Astrocyte of the hippocampus (primary cell): ENCODE data around the gene DDX54.

ENCODE experiments used
- DNase-seq: peaks from one replicate; pipeline ENCODE4 v3.0.0; 2011; ENCODE audit warnings: low read depth, low spot score

Gene DDX54

DNA sequence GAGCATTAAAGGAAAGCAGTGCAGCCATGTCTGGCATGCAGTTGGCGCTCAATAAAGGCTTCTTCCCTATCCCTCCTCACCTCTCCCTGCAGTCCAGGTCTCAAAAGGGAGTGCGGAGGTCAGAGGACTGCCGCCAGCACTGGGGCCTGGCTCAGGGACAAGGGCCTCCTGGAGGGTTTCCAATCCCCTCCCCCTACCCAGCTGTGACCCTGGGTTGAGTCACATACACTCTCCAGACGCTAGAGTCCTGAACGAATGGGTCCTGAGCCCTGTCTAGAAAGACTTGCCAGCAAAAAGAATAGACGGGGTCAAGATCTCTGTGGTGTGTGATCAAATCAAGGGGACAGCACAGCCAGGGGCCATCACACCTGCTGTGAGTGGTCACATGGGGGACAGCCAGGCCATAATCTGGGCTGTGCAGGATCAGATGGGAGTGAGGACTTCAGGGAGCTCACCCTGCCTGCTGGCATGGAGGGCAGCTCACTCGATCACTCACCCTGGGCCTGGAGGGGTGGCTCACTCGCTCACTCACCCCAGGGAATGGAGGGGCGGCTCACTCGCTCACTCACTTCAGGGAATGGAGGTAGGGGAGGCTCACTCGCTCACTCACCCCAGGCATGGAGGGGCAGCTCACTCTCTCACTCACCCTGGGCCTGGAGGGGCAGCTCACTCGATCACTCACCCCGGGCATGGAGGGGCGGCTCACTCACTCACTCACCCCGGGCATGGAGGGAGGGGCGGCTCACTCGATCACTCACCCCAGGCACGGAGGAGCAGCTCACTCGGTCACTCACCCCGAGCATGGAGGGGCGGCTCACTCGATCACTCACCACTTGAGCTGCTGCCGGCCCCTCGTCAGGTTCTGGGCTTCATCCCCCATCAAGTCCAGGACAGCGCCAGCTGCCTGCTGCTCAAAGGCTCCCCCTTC, 22.9 kb downstream of the DDX54 start:
- peak; percentile 71 for DNase-seq

DNA sequence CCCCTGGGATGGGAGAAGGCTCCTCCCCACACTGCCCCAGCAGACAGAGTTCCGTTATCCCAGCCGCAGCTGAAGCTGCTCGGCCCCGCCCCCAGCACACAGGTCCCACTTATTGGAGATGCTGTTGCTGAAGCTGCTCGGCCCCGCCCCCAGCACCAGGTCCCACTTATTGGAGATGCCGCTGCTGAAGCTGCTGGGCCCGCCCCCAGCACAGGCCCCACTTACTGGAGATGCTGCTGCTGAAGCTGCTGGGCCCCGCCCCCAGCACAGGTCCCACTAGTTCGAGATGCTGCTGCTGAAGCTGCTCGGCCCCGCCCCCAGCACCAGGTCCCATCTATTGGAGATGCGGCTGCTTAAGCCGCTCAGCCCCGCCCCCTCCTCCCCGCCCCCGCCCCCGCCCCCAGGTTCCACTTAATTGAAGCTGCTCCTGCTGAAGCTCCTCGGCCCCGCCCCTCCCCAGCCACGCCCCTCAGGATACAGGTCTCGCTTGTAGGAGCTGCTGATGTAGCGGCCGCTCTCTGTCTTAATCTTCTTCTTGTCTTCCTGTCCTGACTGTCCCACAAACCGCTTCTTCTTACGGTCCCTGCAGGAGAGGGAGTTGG, 23.8 kb downstream of the DDX54 start:
- peak; percentile 60 for DNase-seq

DNA sequence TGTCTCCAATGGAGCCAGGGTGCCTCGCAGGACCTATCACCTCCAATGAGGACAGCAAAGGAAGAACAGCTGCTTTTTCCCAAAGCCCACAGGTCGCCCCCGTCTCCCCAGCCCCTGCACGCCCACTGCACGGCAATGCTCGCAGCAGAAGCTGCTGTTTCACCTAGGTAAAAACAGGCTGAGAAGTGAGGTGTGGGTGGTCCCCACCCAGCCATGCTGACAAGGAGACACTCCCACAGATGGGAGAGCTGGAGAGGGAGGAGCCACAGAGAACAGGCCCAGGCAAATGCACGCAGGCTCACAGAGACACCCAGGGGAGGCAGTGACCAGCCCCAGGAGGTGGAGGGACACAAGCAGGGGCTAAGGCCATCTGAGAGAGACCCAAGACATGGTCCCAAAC, 25.3 kb downstream of the DDX54 start:
- peak; percentile 24 for DNase-seq

DNA sequence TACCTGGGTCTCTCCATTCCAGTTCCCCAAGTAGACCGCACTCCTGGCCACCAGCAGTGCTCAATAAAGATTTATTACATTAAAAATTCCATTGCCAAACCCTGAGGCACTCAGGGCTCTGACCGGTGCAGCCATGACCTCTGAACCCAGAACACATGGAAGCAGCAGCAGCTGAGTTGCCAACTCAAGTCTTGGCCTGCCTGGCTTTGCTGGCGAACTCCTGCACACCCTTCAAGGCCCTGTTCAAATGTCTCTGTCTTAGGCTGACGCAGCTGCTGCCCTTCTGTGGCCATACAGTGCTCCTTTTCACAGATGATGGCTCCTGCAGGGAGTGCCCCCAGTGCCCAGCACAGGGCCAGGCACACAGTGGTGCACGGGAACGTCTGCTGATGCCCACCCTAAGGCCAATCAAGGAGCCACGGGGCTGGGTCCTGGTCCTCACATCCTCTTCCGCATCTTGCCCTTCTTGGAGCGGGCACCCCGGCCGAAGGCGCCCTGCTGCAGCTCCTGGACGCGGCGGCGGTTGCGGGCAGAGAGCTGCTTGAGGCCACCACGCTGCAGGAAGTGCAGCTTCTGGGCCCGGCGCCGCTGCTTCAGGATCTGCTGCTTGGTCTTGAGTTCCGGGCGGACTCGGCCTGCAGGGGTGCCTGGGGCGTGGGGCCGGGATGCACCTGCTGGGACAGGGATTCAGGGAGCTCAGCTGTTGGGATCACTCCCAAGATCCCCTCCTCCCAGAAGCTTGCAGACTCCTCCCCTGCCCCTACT, 26.7 kb downstream of the DDX54 start:
- DNase-seq = no peak

DNA sequence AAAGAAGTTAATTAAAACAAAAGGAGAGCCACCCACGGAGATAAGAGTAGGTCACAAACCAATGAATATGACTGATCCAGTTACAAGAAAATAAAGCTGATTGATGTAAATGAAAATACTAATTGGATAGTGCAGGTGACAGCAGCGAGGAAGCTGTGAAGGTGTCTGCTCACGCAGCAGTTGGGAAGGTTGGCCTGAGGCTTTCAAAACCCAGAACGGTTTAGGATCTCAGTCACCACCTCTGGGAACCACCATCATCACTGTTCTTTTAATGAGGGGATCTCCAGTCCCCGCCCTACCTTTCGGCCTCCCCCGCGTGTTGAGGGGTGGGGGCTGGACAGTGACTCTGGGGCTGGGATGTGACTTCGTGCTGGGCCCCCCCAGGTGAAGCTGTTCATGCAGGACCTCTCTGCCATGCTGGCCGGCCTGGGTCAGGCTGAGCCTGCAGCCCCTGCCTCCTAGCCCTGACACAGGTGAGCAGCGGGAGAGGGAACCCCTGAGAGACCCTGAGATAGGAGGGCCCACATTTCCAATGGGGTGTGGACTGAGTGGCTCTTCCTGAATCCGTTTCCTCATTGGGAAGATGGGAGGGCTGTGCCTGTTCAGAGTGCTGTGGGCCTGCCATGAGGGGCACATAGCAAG, 27.9 kb downstream of the DDX54 start:
- DNase-seq = no peak

DNA sequence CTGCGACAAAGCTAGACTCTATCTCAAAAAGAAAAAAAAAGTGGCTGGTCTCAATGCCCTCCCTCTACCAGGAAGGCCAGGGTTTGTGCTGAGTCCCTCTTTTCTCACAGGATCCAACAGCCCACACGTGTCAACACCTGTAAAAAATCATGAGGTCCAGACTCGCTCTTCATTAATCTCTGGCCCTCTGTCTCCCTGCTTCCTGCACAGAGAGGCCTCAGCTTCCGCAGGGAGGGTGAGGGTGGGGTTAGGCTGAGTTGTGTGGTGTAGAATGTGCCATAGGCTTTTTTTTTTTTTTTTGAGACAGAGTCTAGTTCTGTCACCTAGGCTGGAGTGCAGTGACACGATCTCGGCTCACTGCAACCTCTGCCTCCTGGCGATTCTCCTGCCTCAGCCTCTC, 29.6 kb downstream of the DDX54 start:
- DNase-seq = no peak

DNA sequence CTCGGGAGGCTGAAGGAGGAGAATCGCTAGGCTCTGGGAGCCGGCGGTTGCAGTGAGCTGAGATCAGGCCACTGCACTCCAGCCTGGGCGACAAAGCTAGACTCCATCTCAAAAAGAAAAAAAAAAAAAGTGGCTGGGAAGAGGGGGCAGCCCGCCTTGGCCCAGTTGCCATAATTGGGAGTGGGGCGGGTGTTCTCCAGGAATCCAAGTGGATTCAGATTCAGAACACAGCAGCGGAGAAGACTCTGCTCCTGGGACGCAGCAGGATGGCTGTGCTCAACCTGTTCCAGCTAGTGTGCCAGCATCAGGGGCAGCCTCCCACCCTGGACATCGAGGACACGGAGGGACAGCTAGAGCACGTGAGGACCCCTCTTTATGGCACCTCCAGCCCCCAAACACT, 30.2 kb downstream of the DDX54 start:
- DNase-seq = no peak

DNA sequence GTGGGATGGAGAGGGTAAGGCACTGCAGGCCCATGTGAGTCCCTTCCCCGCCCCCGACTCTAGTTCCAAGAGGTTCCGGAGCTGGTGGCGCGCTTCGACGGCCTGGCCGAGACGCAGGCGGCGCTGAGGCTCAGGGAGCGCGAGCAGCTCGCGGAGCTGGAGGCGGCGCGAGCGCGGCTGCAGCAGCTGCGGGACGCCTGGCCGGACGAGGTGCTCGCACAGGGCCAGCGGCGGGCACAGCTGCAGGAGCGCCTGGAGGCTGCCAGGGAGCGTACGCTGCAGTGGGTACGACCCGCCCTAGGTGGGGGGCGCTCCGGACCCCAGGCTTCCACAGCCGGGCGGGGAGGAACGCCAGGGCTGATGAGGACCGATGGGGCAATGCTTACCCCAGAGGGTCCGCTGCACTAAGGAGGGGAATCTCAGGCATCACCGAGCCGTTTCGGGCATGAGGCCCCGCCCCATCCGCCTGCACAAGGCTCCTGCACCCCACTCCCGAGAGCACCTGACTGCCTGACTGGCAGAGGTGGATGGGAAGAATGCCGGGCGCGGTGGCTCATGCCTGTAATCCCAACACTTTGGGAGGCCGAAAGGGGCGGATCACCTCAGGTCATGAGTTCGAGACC, 30.8 kb downstream of the DDX54 start:
- peak; percentile 57 for DNase-seq

DNA sequence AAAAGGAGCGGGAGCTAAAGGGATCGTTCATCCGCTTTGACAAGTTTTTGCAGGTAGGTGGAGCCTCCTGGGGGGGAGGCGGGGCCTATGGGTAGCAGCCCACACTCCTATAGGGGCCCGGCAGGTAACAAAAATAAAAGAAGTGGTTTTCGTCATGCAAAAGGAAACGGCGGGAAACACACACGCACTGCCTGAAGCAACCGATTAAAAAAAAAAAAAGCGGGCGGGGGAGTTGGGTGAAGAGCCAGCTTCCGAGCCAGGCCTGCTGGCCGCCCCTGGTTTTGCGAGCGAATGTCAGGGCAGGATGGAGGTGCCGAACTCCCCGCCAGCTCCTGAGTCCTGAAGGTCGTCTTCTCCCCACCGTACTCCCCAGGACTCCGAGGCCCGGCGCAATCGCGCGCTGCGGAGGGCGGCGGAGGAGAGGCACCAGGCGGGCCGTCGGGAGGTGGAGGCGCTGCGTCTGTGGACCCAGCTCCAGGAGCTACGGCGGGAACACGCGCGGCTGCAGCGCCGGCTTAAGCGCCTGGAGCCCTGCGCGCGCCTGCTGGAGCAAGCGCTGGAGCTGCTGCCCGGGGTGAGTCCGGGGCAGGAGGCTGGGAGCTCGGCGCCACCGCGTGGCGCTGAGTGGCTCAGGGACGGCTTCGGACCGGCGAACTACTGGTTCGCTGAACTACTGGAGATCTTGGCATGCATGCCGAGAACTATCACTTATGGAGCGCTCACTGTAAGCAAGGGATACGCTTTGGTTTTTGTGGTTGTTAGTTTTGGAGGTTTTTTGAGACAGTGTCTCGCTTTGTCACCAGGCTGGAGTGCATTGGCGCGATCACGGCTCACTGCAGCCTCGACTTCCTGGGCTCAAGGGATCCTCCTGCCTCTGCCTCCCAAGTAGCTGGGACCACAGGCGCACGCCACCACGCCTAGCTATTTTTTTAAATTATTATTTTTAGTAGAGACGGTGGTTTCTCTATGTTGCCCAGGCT, 32.2 kb downstream of the DDX54 start:
- peak; percentile 90 for DNase-seq

DNA sequence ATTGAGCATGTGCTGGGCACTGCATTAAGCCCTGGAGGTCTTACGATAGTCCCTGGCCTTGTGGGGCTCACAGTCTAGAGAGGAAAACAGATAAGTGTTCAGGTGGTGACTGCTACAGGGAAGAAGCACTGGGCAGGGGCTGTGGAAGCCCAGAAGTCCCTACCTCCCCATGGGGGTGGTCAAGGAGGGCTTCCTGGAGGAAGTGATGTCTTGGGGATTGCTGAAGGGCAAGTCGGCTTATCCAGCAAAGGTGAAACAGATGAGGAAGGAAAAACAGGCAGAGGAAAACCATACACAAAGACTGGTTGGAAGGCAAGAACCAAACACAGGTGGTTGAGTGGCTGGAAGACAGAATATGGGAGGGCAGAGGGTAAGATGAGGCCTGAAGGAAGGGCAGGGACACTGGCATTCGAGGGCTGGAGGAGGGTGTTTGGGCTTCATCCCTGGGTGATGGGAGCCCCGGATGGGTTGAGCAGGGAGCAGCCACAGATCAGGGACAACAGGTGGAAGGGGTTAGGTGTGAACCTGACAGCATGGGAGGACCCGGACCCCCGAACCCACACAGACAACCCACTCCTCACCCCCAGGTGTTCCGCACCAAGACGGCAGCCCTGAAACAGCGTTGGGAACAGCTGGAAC, 33.0 kb downstream of the DDX54 start:
- DNase-seq = no peak

DNA sequence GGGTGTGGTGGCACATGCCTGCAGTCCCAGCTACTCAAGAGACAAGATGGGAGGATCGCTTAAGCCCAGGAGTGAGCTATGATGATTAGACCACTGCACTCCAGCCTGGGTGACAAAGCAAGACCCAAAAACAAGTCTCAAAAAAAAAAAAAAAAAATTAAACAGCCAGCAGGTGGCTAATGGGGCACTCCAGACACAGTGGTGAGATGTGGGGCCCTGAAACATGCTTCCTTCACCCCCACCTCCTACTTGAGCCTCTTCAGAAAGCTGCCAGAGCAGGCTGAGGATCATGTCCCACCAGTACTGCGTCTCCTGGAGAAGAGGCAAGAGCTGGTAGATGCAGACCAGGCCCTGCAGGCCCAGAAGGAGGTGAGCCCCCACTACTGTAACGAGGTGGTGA, 33.6 kb downstream of the DDX54 start:
- no peak for DNase-seq

DNA sequence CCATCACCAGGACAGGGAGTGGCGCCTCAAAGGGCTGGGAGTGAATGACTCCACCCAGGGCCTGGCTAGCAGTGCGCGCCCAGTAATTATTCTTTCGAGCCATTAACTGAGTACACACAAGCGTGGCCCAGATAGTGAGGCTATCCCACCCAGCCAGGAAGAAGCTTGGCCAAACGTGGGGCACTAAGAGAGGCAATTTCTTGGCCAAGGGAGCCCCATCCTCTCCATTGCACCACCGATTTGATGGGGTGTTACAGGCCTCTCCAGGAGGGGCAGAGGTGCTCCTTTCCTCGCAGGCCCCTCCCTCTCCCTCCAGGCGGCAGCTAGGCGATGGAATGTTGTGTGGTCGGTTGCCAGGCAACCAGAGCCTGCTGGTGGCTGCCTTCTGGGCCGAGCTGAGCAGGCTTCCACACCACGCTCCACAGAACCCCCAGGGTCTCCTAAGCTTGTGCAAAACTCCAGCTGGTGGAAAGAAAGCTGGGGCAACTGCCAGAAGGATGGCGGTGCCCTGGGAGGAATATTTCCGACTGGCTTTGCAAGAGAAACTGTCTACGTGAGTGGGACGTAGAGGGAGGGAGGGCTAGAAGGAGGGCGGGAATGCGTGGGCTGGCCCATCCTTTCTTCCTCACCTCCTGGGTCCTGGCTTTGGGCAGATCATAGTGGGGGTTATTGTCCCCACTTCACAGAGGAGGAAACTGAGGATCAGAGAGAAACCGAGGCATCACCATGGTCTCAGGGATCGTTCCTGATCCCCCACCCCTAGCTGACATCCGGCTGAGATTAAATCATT, 35.7 kb downstream of the DDX54 start, which contains the start of gene CFAP73:
Gene CFAP73, plus strand, starts transcription at position 364 of the 790 bp plus-strand sequence. Its CDS starts 134 bp downstream, at position 498.
- DNase-seq = peak; percentile 98

DNA sequence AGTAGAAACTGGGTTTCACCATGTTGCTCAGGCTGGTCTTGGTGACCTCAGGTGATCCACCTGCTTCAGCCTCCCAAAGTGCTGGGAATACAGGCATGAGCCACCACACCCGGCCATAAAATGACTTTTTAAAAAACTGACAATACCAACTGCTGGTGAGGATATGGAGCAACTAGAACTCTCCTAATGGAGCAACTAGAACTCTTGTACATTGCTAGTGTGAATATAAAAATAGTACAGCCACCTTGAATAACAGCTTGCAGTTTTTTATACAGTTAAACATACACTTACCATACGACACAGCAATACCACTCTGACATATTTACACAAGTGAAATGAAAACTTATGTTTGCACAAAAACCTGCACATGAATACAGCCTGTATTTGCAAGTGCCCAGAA, 38.3 kb downstream of the DDX54 start:
- DNase-seq = no peak

DNA sequence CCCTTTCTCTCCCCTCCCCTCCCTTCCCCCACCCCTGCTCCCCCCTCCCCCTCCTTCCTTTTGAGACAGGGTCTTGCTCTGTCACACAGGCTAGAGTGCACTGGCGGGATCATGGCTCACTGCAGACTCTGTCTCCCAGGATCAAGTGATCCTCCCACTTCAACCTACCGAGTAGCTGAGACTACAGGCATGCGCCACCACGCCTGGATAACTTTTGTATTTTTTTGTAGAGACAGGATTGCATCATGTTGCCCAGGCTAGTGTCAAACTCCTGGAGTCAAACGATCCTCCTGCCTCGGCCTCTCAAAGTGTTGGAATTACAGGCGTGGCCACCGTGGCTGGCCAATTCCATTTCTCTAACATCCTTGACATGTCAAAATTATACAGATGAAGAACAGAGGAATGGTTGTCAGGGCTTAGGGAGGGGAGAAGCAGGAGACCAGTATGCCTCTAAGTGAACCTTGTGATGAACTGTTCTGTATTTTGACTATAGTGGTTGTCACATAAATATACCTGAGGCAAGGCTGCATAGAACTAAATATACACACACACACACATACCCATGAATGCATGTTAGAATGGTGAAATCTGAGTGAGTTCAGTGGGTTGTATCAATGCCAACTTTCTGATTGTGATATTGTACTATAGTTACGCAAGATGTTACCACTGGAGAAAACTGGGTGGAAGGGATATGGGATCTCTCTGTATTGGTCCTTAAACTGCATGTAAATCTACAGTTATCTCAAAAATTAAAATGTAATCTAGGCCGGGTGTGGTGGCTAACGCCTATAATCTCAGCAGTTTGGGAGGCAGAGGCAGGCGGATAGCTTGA, 39.3 kb downstream of the DDX54 start:
- DNase-seq = no peak

DNA sequence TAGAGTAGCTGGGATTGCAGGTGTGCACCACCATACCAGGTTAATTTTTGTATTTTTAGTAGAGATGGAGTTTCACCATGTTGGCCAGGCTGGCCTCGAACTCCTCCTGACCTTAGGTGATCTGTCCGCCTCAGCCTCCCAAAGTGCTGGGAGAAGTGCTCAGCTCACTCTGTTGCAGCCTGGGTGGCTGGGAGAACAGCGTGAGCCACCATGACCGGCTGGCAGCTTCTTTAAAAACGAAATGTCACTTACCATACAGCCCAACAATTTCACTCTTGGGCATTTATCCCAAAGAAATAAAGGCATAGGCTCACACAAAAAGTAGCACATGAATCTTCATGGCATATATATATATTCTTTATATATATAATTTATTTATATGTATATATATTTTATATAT, 40.5 kb downstream of the DDX54 start:
- DNase-seq = no peak

DNA sequence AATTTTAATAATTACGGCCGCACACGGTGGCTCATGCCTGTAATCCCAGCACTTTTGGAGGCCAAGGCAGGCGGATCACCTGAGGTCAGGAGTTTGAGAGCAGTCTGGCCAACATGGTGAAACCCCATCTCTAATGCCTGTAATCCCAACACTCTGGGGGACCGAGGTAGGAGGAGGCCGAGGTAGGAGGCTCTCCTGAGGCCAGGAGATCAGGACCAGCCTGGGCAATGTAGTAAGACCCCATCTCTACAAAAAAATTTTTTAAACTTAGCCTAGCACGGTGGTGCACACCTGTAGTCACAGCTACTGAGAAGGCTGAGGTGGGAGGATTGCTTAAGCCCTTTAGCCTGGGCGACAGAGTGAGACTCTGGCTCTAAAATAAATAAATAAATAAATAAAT, 41.3 kb downstream of the DDX54 start:
- DNase-seq = no peak

DNA sequence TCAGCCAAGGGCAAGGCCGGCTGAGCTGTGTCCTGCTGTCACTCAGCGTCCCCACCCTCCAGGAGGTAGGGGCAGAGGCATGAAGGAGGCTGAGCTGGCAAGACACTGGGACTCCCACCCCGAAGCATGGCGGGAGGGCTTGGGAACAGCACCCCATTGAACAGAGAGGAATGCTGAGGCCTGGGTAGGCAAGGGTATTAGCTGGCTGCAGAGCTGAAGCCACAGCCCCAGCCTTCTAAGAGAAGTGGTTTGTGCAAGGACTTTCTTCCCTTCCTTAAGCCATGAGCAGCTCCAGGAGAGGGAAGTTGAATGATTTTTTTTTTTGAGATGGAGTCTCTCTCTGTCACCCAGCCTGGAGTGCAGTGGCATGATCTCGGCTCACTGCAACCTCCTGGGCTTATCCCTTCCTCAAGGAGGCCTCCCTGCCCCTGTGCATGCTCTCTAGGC, 42.4 kb downstream of the DDX54 start:
- no peak for DNase-seq
